Measurements from ENCODE around the gene TRDN. TPM values are rescaled to one million over a fixed set of nuclear protein-coding genes. Genes with fewer than 3 reads are reported as not detected.

TRDN gene
- total RNA-seq, 1 donor from 2014 or later = not detected

DNA sequence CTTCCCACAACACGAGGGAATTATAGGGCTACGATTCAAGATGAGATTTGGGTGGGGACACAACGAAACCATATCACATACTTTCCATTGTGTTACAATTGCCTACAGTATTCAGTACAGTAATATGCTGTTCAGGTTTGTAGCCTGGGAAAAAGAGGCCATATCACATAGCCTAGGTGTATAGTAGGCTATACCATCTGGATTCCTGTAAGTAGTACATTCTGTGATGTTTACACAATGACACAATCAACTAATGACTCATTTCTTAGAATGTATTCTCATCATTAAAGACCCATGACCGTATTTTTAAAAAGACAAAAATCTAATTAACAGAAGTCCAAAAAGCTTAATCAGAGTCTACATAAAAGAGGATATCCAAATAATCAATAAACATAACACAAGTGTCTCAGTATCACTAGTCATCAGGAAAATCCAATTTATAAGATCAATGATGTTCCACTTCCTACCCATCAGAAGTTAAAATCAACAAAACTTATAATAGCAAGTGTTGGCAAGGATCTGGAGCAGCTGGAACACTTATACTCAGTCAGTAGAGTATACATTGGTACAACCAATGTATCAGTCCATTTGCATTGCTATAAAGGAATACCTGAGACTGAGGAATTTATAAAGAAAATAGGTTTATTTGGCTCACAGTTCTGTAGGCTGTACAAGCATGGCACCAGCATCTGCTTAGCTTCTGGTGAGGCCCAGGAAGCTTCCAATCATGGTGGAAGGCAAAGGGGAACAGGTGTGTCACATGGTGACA is 424.8 kb downstream of the TRDN start:
- TF ChIP-seq CTCF (IDR thresholded peaks at IDR 0.05; ENCODE audit: insufficient read depth, low read length, poor library complexity, severe bottlenecking) = no peak
- DNase-seq (ENCODE audit: low read depth) = no peak
- no peak overlapping the region for H3K4me3 ChIP-seq (ENCODE audit: low read depth, low read length)

GRCh38 chr6:123210645-123211044 is 426.1 kb downstream of the TRDN start:
- H3K4me3 ChIP-seq (ENCODE audit: low read depth, low read length) = no peak overlapping the region
- DNase-seq (ENCODE audit: low read depth) = no peak
- H3K27me3 ChIP-seq (ENCODE audit: control insufficient read depth, insufficient read depth, low read length) = no peaks in the 10 kb centered on the region
- no peak for TF ChIP-seq CTCF (IDR thresholded peaks at IDR 0.05; ENCODE audit: insufficient read depth, low read length, poor library complexity, severe bottlenecking)
- no peaks in the 10 kb centered on the region for H3K36me3 ChIP-seq (ENCODE audit: control insufficient read depth, insufficient read depth, low read length)

More for the DNA sequence above, 424.8 kb downstream of the TRDN start:
- H3K36me3 ChIP-seq (ENCODE audit: control insufficient read depth, insufficient read depth, low read length) = no peaks in the 10 kb centered on the region
- H3K27me3 ChIP-seq (ENCODE audit: control insufficient read depth, insufficient read depth, low read length) = no peaks in the 10 kb centered on the region

GRCh38 chr6:123207967-123208510 is 428.7 kb downstream of the TRDN start:
- TF ChIP-seq CTCF (IDR thresholded peaks at IDR 0.05; ENCODE audit: insufficient read depth, low read length, poor library complexity, severe bottlenecking) = no peak
- Histone ChIP-seq H3K36me3 (ENCODE audit: control insufficient read depth, insufficient read depth, low read length) (no peaks in the 10 kb centered on the region), H3K4me3 (ENCODE audit: low read depth, low read length) (no peak overlapping the region)

GRCh38 chr6:123203928-123204327 is 432.8 kb downstream of the TRDN start:
- H3K27me3 ChIP-seq (ENCODE audit: control insufficient read depth, insufficient read depth, low read length) = no peaks in the 10 kb centered on the region
- no peak for DNase-seq (ENCODE audit: low read depth)
- TF ChIP-seq CTCF (IDR thresholded peaks at IDR 0.05; ENCODE audit: insufficient read depth, low read length, poor library complexity, severe bottlenecking) = no peak
- no peaks in the 10 kb centered on the region for H3K36me3 ChIP-seq (ENCODE audit: control insufficient read depth, insufficient read depth, low read length)
- no peak overlapping the region for H3K4me3 ChIP-seq (ENCODE audit: low read depth, low read length)

More at GRCh38 chr6:123207967-123208510, 428.7 kb downstream of the TRDN start:
- DNase-seq (ENCODE audit: low read depth) = no peak
- no peaks in the 10 kb centered on the region for H3K27me3 ChIP-seq (ENCODE audit: control insufficient read depth, insufficient read depth, low read length)

- no peak for TF ChIP-seq CTCF (IDR thresholded peaks at IDR 0.05; ENCODE audit: insufficient read depth, low read length, poor library complexity, severe bottlenecking)
- DNase-seq (ENCODE audit: low read depth) = no peak
- Histone ChIP-seq H3K4me3 (ENCODE audit: low read depth, low read length) (no peak overlapping the region), H3K27me3 (ENCODE audit: control insufficient read depth, insufficient read depth, low read length) (no peaks in the 10 kb centered on the region), H3K36me3 (ENCODE audit: control insufficient read depth, insufficient read depth, low read length) (no peaks in the 10 kb centered on the region)
Measured at GRCh38 chr6:123201869-123202372, 434.8 kb downstream of the TRDN start.
